HUDEP-2 (cell line): ENCODE results near the gene TMEM114.

Experiments
- DNase-seq, 76 experiments: peaks; one replicate each; lab custom pipeline; 2025; ENCODE audit not compliant: unreplicated experiment in 76 of 76; lab: John Stamatoyannopoulos, UW

Gene TMEM114

DNA sequence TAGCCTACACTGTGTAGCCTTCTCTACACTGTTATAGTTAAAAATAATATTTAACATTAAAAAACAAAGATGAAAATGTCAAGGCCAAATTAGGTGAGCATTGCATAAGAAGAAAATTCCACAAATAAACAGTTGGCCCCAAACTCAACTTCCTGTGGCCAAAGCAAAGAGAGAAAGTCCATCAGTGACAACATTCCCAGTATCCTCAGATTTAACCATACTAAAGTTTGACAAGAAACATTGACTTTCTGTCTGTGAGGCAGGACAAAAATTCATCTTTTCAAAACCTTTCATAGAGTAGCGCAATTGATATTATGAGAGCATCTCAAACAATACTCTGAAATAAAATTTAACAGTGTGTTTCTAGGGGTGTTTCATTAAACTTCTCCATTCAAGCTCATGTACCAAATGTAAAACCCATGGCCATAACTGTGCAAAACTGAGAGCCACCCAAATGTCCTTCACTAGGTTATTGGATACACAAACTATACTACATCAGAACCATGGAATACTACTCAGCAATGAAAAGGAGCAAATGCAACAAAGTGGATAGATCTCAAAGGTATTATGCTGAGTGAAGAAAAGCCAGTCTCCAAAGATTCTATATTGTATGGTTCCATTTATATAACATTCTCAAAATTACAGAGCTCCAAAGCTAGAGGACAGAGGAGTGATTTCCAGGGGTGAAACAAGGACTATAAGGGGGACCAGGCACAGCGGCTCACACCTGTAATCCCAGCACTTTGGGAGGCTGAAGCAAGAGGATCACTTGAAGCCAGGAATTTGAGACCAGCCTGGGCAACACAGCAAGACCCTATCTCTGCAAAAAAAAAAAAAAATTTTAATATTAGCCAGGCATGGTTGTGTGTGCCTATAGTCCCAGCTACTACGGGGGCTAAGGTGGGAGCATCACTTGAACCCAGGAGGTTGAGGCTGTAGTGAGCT, 38.7 kb downstream of the TMEM114 start:
- DNase-seq, result no peak

DNA sequence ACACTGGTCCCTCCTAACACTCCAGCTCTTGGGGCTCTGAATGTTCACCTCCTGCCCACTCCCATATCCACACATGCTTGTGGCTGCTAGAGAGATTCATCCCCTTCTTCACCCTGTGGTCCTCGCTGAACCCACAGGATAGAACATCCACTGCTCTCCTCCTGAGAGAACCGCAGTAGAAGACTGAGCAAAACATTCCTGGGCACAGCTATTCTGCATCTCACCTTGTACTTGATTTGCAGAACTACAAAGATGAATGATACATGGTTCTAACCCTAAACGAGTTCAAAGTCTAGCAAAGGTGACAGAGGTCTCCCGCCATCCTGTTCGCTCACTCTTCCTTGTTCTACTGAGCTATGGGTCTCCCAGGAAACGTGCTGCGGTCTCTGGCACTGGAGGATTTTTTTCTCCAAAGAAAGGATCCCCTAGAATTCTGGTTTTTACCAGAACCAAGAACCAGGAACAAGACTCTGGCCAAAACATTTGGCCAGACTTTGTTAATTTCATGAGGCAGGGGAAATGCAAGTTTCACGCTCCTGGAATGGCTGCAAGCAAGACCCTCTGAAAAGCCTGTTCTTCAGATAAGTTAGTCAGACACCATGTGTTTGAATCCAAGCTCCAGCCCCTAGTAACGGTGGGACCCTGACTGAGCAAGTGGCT, 39.5 kb downstream of the TMEM114 start:
- no peak for DNase-seq

DNA sequence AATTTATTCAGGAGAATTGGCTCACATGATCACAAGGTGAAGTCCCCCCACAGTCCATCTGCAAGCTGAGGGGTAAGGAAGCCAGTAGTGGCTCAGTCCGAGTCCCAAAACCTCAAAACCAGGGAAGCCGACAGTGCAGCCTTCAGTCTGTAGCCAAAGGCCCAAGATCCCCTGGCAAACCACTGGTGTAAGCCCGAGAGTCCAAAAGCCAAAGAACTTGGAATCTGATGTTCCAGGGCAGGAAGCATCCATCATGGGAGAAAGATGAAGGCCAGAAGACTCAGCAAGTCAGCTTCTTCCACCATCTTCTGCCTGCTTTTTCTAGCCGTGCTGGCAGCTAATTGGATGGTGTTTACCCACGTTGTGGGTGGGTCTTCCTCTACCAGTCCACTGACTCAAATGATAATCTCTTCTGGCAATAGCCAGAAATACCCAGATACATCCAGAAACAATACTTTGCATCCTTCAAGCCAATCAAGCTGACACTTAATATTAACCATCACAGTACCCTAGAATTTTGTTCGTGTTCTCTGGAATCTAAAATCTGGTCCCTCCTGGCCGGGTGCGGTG, 40.4 kb downstream of the TMEM114 start:
- DNase-seq, result no peak

DNA sequence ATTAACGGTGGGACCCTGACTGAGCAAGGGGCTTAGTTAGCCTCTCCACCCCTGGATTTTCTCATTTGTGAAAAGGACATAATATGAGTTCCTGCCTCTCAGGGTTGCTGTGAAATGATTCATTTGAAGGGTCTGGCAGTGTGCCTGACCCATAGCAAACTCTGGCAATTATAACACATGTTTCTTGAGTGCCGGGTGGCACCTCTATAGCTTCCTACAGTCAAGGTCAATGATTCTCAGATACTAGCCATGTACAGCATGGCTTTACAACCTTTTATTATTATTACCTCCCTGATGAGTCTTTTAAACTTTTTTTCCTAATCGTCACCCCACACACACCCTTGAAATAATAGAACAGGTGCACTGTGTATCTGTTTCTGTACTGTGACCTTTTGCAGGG, 42.1 kb downstream of the TMEM114 start:
- DNase-seq, result no peak

DNA sequence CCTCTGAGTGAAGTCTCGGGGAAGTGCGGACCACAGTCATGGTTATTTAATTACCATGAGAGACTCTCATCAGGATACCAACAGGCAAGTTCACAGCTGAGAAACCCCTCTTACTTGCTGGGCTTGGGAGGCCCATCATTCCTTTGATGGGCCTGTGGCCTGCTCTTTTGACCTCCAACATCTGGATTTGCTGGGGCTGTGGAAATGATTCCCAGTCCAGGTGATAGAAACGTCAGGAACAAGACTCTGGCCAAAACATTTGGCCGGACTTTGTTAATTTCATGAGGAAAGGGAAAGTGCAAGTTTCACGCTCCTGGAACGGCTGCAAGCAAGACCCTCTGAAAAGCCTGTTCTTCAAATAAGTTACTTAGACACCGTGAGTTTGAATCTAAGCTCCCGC, 42.5 kb downstream of the TMEM114 start:
- DNase-seq, result no peak

DNA sequence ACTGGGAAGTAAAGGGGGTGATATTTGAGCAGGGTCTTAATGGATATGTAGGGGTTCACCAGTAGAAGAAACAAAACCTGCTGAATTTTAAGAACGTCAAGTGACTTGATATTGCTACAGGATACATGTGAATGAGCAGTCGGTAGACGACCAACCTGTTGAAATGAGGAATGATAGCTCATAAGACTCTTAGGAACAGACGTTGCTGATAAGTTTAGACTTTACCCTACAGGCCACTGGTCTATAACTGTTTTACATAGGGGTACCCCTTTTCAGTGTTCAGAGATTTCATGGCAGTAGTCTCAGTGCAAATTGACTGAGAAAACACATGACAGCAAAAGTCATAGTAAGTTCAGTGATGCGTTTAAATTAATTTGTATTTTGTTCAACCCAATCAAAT, 45.9 kb downstream of the TMEM114 start:
- no peak for DNase-seq

DNA sequence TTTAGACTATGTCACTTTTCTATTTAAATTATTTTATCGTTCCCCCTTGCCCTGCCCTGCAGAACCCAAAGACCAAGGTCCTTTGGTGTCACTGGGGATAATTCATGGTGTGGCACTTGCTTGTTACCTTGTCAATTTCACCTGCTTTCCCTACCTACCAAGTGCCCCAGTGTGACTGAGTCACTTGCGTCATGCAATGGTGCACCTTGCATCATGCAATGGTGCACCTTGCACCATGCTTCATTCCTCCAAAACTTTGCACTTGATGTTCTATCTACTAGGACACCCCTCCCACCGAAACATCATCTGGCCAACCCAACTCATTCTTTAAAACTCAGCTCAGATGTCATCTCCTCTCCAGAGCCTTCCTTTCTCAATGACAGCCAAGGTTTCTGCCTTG, 47.1 kb downstream of the TMEM114 start:
- no peak for DNase-seq

DNA sequence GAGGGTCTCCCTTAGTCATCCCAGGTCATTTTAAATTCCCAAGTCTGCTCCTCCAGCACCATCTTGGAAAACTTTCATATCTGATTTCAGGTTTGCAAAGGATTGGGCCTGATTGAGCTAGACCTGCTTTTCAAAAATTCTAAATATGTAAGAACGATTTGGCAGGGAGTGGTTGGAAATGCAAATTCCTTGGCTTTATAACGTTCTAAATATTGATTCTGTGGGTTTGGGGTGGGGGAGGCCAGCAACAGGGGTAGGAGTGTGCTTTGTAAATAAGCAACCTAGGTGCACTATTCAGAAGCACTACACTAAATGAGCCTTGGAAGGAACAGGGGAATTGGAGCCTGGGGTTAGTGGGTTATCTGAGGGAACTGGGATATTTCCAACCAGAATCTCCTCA, 47.9 kb downstream of the TMEM114 start:
- no peak for DNase-seq

DNA sequence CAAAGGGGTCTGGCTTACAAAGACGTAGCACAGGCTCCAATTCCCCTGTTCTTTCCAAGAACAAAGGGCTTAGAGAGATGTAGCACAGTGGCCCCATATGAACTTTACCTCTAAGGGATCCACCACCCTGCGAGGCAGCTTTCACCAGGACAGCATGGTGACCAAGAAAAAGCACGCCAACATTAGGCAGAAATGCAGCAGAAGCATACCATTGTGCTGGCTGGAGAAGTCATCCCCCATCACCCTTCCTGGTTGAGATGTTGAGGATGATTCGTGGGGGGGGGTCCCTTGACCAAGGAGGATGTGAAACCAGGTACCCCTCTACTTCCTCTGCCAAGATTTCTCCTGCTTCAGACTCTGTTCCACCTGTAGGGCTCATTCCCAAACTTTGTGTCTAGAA, 48.4 kb downstream of the TMEM114 start:
- DNase-seq, result no peak

DNA sequence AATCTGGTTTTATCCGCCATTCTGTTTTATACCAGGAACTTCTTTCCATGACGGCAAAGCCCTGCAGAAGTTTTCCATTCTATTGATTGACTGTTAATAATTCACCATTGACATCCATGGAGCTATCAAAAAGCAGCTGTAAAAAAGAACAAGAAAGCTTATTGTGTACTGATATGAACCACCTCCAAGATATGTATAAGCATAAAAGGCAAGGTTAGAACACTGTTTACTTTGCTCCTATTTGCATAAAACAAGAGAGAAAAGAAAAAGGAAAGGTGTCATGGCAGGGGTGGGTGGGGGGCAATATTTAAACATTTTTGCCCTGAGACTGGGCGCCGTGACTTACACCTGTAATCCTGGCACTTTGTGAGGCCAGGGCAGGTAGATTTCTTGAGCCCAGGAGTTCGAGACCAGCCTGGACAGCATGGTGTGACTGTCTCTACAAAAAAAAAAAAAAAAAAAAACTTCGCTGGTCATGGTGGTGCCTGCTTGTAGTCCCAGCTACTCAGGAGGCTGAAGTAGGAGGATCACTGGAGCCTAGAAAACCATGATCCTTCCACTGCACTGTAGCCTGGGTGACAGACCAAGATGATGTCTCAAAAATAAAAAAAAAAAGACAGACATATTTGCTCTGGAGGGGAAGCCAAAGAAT, 52.5 kb downstream of the TMEM114 start:
- no peak for DNase-seq

DNA sequence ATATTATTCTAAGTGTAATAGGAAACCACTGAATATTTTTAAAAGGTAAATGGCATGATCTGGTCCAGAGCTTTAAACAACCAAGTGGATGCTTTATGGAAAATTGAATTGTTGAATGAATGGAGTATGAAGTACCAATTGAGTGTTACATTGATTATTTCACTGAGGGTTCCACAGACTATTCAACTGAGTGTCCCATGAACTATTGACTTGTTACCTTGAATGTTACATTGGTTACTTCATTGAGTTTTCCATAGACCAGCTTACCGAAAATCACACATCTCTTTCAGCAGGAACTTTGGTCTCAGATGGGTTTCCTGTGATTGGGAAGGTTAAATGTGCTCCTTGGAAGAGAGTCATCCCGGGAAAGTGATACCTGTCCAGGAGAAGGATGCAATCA, 56.8 kb downstream of the TMEM114 start:
- DNase-seq, result no peak

DNA sequence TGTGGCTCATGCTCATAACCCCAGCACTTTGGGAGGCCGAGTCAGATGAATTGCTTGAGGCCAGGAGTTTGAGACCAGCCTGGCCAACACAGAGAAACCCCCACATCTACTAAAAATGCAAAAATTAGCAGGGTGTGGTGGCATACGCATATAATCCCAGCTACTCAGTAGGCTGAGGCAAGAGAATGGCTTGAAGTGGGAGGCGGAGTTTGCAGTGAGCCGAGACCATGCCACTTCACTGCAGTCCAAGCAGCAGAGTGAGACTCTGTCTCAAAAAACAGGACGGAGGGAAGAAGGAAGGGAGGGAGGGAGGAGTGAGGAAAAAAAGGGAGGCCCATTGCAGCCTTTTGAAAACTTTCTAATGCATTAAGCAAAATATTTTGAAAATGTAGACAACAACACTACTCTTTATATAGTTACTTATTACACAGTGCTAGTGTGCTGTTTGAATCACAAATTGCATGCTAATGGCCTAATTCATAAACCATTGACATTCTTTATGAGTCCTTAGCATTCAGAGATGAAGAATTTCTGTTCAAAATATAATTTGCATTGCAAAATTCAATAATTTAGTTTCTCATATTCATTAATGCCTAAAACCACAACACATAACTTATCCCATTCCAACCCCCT, 59.4 kb downstream of the TMEM114 start:
- DNase-seq, result no peak

DNA sequence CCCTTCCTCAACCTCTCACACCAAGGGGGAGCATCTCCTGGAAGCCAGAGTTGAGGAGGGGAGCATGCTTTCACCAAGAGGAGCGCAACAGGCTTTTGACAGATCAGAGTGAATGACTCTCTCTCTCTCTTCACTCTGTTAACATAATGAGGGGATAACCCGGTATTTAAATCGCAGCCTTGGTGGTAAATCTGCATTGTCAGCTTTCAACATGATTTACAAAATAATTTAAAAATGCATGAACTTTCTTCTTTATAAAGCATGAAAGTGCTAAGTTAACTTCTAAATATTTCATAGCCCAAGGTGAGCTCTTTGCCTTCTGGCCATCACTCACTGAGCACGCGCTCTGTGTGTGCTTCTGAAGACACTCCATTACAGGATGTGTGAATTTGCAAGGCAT, 61.8 kb downstream of the TMEM114 start:
- no peak for DNase-seq

DNA sequence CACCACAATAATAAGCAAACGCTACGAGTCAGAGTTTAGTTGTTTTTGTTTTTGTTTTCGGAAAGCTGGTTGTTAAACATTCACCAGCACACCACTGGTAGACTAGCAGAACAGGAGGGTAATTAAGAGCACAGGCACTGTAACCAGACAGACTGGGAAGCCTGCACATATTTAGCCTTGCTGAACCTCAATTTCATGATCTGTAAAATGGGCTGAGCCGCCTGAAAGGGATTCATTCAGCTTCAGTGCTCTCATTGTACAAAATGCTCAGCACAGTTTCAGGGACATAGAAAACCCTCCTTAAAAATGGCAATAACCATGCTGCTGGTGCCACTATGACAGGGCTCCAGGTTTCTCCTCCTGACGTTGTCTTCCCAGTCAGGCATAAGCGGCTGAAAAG, 66.4 kb downstream of the TMEM114 start:
- no peak for DNase-seq

DNA sequence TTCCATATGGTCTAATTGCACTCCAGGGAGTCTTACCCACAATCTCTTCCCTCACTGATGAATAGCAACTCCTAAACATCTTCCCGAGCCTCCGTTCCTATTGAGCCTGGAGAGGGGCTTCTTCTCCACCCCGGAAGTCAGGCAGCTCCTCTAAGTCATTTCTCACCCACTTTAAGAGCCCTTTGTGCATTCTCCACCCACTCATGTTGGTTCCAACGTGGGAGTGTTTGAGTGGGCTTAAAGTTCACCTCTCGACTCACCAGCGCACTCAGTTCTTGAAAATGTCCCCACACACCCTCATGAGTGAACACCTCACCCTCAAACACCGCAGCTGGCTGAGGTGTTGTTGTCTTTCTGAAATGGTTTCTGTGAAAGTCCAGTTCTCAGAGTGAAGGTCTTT, 67.6 kb downstream of the TMEM114 start:
- no peak for DNase-seq

DNA sequence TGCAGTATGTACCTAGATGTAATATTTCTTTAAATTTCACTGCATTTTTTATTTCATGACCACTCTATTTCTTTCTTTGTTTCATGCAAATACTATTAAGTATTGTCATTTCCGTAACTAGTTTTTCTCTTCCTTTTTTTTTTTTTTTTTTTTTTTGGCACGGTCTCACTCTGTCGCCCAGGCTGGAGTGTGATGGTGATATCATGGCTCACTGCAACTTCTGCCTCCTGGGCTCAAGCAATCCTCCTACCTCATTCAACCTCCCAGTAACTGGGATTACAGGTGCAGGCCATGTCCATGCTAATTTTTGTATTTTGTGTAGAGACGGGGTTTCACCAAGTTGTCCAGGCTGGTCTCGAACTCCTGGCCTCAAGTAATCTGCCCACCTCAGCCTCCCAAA, 70.7 kb downstream of the TMEM114 start:
- DNase-seq, result no peak
